ENCODE data around the gene CEP126.

The CEP126 gene

DNA sequence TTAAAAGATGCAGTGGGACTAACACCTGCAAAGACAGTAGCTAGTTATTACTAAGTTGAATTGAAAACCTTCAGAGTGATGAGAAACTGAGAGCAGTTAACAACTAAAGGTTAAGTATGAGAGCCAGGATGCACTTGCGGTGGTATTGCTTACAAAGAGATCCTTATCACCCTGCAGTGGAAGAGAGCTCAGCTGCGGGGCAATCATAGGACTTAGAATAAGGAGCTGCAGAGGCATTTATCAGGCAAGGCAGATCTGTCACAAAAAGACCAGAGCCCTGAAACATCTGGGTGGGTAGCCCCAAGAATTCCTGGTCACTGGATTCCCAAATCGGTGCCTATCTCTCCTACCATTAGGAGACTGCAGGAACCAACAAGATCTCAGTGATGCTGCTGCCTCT, 98.1 kb downstream of the CEP126 start:
- H3K36me3 ChIP-seq, result no peaks in the 10 kb centered on the region
- H3K27ac ChIP-seq, result no peak overlapping the region
- H3K9me3 ChIP-seq, result no peaks in the 10 kb centered on the region
- no peak overlapping the region for H3K4me3 ChIP-seq (ENCODE audit: low read depth in 1 of 2, low read length in 1 of 2)
- H3K27me3 ChIP-seq, result peaks cover 45% of the 10 kb centered on the region
- no peaks in the 10 kb centered on the region for H3K4me1 ChIP-seq (ENCODE audit: control insufficient read depth in 1 of 2, insufficient read depth in 1 of 2, low read depth in 1 of 2, low read length in 1 of 2)
- TF ChIP-seq, protein P1, sequence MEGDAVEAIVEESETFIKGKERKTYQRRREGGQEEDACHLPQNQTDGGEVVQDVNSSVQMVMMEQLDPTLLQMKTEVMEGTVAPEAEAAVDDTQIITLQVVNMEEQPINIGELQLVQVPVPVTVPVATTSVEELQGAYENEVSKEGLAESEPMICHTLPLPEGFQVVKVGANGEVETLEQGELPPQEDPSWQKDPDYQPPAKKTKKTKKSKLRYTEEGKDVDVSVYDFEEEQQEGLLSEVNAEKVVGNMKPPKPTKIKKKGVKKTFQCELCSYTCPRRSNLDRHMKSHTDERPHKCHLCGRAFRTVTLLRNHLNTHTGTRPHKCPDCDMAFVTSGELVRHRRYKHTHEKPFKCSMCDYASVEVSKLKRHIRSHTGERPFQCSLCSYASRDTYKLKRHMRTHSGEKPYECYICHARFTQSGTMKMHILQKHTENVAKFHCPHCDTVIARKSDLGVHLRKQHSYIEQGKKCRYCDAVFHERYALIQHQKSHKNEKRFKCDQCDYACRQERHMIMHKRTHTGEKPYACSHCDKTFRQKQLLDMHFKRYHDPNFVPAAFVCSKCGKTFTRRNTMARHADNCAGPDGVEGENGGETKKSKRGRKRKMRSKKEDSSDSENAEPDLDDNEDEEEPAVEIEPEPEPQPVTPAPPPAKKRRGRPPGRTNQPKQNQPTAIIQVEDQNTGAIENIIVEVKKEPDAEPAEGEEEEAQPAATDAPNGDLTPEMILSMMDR (IDR thresholded peaks at IDR 0.05), result no peak

DNA sequence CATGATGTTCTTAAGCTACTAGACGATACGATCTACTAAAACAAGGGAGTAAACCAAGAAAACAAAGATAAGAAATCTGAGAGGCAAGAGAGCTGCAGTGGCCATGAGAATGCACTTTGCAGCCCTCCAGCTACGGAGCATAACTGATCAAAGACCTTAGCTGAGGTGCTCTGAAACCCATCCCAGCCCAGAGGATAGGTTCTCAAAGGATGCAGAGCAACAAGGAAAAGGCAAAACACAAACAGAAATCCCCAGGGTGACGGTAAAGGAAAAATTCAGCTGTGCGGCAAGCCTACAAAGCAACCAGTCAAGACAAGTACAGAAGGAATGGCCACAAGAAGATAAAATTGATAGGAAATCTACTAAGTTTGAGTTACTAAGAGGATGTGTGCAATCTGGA, 99.9 kb downstream of the CEP126 start:
- Histone ChIP-seq H3K27me3 (peaks cover 36% of the 10 kb centered on the region), H3K36me3 (no peaks in the 10 kb centered on the region), H3K27ac (no peak overlapping the region), H3K9me3 (no peaks in the 10 kb centered on the region), H3K4me3 (ENCODE audit: low read depth in 1 of 2, low read length in 1 of 2) (no peak overlapping the region), H3K4me1 (ENCODE audit: control insufficient read depth in 1 of 2, insufficient read depth in 1 of 2, low read depth in 1 of 2, low read length in 1 of 2) (no peaks in the 10 kb centered on the region)
- TF ChIP-seq, protein P1 (IDR thresholded peaks at IDR 0.05), result no peak

DNA sequence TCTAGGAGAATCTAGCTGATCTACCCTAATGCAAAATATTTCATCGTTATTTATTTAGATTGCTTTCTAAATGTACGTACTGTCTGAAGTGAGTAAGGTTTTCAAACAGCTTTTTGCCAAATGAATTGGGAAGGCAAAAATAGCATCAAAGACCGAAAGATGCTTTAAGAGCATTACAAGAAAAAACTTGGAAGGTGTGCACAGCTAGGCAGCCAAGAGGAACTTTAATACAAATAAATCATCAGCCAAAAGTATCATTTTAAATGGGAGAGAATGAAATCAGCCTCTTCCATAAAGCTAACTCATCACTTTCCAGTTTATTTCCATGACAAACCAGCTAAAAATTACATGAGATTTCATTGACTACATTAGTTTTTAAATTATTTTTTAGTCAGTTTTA, 102.2 kb downstream of the CEP126 start:
- H3K27me3 ChIP-seq, result peaks cover 14% of the 10 kb centered on the region
- H3K27ac ChIP-seq, result no peak overlapping the region
- no peaks in the 10 kb centered on the region for H3K9me3 ChIP-seq
- TF ChIP-seq, protein P1 (IDR thresholded peaks at IDR 0.05), result no peak
- no peaks in the 10 kb centered on the region for H3K36me3 ChIP-seq
- H3K4me1 ChIP-seq (ENCODE audit: control insufficient read depth in 1 of 2, insufficient read depth in 1 of 2, low read depth in 1 of 2, low read length in 1 of 2), result no peaks in the 10 kb centered on the region
- no peak overlapping the region for H3K4me3 ChIP-seq (ENCODE audit: low read depth in 1 of 2, low read length in 1 of 2)

DNA sequence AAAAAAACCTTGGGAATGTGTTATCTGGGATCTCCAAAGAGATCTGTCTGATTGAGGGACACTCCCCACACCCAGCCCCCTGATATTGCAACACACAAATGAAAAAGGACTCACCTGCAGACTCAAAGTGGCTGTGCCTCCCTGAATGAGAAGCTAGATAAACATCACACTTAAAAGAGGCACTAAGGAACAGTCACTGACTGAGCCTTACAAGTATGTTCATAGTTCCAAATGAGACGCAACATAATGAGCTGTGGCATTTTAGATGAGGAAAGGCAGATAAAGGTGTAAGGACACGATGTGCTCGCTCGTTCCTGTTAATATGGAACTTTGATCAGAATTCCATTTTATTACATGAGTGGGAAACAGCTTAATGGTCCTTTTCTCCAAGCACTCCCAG, 111.4 kb downstream of the CEP126 start:
- Histone ChIP-seq H3K4me3 (ENCODE audit: low read depth in 1 of 2, low read length in 1 of 2) (no peak overlapping the region), H3K36me3 (no peaks in the 10 kb centered on the region), H3K4me1 (ENCODE audit: control insufficient read depth in 1 of 2, insufficient read depth in 1 of 2, low read depth in 1 of 2, low read length in 1 of 2) (no peaks in the 10 kb centered on the region), H3K27me3 (peaks cover 6% of the 10 kb centered on the region), H3K27ac (no peak overlapping the region), H3K9me3 (no peaks in the 10 kb centered on the region)
- TF ChIP-seq, protein P1 (IDR thresholded peaks at IDR 0.05), result no peak

DNA sequence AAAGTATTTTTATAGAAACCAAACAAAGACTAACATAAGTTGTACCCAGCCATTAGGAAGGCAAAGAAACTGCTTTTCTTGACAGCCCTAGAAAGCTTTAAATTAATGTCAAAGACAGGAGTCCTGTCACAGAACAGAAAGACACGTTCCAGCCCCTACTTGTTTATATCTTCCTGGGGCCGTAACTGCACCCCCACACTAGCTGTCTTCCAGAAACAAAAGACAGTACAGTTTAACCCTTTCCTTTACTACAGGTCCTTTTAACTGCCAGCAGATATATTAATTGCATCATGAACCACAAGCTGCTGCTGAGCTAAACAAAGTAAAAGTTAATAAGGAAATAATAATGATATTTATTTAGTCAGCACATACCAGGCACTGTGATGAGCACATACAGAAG, 112.1 kb downstream of the CEP126 start:
- H3K27me3 ChIP-seq, result peaks cover 6% of the 10 kb centered on the region
- no peaks in the 10 kb centered on the region for H3K4me1 ChIP-seq (ENCODE audit: control insufficient read depth in 1 of 2, insufficient read depth in 1 of 2, low read depth in 1 of 2, low read length in 1 of 2)
- no peaks in the 10 kb centered on the region for H3K9me3 ChIP-seq
- TF ChIP-seq, protein P1 (IDR thresholded peaks at IDR 0.05), result no peak
- no peak overlapping the region for H3K4me3 ChIP-seq (ENCODE audit: low read depth in 1 of 2, low read length in 1 of 2)
- no peak overlapping the region for H3K27ac ChIP-seq
- H3K36me3 ChIP-seq, result no peaks in the 10 kb centered on the region

DNA sequence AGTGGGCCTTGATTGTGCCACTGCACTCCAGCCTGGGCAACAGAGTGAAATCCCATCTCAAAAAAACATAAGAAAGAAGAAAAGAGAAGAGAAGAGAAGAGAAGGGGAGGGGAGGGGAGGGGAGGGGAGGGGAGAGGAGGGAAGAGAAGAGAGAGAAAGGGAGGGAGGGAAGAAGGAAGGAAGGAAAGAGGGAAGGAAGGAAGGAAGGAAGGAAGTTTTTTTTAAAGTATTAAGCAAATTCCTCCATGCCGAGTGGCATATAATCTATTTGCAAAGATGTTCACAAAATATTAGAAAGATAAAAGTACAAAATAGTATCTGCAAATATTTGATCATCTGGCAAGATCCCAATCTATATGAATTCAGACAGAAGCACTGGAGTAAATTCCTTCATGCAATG, 121.9 kb downstream of the CEP126 start:
- TF ChIP-seq, protein P1 (IDR thresholded peaks at IDR 0.05), result no peak
- H3K36me3 ChIP-seq, result no peaks in the 10 kb centered on the region
- H3K9me3 ChIP-seq, result no peaks in the 10 kb centered on the region
- no peak overlapping the region for H3K4me3 ChIP-seq (ENCODE audit: low read depth in 1 of 2, low read length in 1 of 2)
- no peak overlapping the region for H3K27ac ChIP-seq
- no peaks in the 10 kb centered on the region for H3K4me1 ChIP-seq (ENCODE audit: control insufficient read depth in 1 of 2, insufficient read depth in 1 of 2, low read depth in 1 of 2, low read length in 1 of 2)
- H3K27me3 ChIP-seq, result no peaks in the 10 kb centered on the region
